GM21515 (cell line): Measurements from ENCODE around the gene RBM15B.

ENCODE experiments used
- ATAC-seq: cut with Tn5 transposase; IDR thresholded peaks from one replicate; pipeline ENCODE4 v1.9.1; 2021; ENCODE audit not compliant: unreplicated experiment

The RBM15B gene

DNA sequence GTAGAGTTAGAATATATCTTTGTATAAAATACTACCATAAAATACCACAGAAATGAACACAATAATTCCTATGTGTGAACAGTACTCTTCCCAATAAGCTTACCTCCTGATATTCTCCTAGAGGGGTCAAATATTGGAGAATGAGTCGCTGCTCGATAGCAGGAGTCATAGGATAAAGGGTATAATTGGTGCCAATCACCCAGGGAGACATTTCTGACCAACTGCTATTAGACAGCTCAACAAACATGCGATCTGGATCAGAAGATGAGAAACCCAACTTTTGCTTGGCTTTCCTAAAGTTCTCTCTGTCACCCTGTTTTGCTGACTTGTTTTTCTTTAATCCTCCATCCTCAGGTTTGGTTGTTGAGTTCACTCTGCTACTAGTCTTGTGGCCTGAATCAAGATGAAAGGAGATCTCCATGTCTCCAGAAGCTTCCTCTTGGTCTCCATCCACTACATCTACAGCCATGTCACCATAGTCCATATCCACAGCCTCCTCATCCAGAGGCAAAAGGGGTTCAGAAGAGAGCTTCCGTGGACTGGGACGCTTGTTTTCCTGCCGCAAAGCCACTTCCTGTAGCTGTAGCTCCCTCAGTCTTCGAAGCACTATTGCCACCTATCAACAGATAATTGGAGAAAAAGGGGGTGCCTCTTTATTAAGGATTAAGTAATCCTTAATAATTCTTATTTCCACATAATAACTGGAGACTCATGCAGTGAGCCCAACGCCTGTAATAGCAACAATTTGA is 50.4 kb downstream of the RBM15B start:
- ATAC-seq = no peak

GRCh38 chr3:51445544-51446280 is 54.6 kb downstream of the RBM15B start:
- ATAC-seq = no peak
